Breast epithelium (tissue), 3 donors: ENCODE measurements around the gene PLPPR3.

Source experiments
- POLR2A ChIP-seq: fragments of 450-650 bp; IDR thresholded peaks from one replicate; pipeline ENCODE4 v1.6.1; 2016; ENCODE audit warnings: antibody characterized with exemption, mild to moderate bottlenecking, moderate library complexity
- TF ChIP-seq, protein P1 (sequence below), 3 donors: fragments of 450-650 bp; IDR thresholded peaks; one replicate each; pipeline ENCODE4 v1.5.1; 2016 to 2017; ENCODE audit warnings: antibody characterized with exemption in 3 of 3, mild to moderate bottlenecking in 3 of 3, moderate library complexity in 3 of 3

- TF ChIP-seq, protein P1, sequence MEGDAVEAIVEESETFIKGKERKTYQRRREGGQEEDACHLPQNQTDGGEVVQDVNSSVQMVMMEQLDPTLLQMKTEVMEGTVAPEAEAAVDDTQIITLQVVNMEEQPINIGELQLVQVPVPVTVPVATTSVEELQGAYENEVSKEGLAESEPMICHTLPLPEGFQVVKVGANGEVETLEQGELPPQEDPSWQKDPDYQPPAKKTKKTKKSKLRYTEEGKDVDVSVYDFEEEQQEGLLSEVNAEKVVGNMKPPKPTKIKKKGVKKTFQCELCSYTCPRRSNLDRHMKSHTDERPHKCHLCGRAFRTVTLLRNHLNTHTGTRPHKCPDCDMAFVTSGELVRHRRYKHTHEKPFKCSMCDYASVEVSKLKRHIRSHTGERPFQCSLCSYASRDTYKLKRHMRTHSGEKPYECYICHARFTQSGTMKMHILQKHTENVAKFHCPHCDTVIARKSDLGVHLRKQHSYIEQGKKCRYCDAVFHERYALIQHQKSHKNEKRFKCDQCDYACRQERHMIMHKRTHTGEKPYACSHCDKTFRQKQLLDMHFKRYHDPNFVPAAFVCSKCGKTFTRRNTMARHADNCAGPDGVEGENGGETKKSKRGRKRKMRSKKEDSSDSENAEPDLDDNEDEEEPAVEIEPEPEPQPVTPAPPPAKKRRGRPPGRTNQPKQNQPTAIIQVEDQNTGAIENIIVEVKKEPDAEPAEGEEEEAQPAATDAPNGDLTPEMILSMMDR (IDR thresholded peaks at IDR 0.05) = no peak
- no peak for TF ChIP-seq POLR2A
These were observed 427 bp downstream of the PLPPR3 start for GRCh38 chr19:821231-821824.
